WTC11 (cell line): ENCODE measurements around the gene PKDCC. TPM values are rescaled to one million over a fixed set of nuclear protein-coding genes. Genes with fewer than 3 reads are reported as not detected.

Experiments used
- ATAC-seq: fragments of 200-7000 bp; cut with Tn5 transposase; 2 replicates; pipeline ENCODE4 v1.10.0; 2021; ENCODE audit warnings: mild to moderate bottlenecking, moderate library complexity
- CTCF ChIA-PET: fragments of 300-600 bp; sonication (Branson Sonifier 250); formaldehyde crosslinking; loops from one replicate; lab custom pipeline; 2021; ENCODE audit warnings: antibody characterized with exemption; lab: Charles Lee
- POLR2A ChIA-PET: fragments of 350-600 bp; sonication (Branson Sonifier 250); formaldehyde crosslinking; loops from one replicate; lab custom pipeline; 2021; ENCODE audit warnings: antibody characterized with exemption; lab: Charles Lee
- DNase-seq: peaks from one replicate; pipeline ENCODE4 v3.0.0; 2021; ENCODE audit warnings: low spot score
- H3K27ac Mint-ChIP-seq: 2 replicates; pipeline ENCODE4 v1.8.0; 2021; ENCODE audit warnings: mixed read lengths
- H3K27me3 Mint-ChIP-seq: 2 replicates; pipeline ENCODE4 v1.8.0; 2021; ENCODE audit warnings: low read depth, mild to moderate bottlenecking, moderate library complexity, mixed read lengths
- H3K36me3 Mint-ChIP-seq: 2 replicates; pipeline ENCODE4 v1.8.0; 2021; ENCODE audit warnings: mixed read lengths
- H3K4me1 Mint-ChIP-seq: 2 replicates; pipeline ENCODE4 v1.8.0; 2022; ENCODE audit warnings: mixed read lengths
- H3K4me3 Mint-ChIP-seq: 2 replicates; pipeline ENCODE4 v1.8.0; 2021; ENCODE audit warnings: mild to moderate bottlenecking, moderate library complexity, mixed read lengths
- H3K9me3 Mint-ChIP-seq: 2 replicates; pipeline ENCODE4 v1.8.0; 2021; ENCODE audit warnings: mixed read lengths
- ARID4B ChIP-seq: sonication (generic); formaldehyde crosslinking; IDR thresholded peaks from 2 replicates; pipeline ENCODE4 v1.8.0; 2023; ENCODE audit warnings: missing genetic modification reagents, mild to moderate bottlenecking, borderline replicate concordance
- E2F4 ChIP-seq: sonication (generic); formaldehyde crosslinking; IDR thresholded peaks from 2 replicates; pipeline ENCODE4 v1.8.1; 2022; ENCODE audit warnings: low read depth, mild to moderate bottlenecking, moderate library complexity, missing genetic modification reagents, borderline replicate concordance
- ELF4 ChIP-seq: sonication (generic); formaldehyde crosslinking; IDR thresholded peaks from 2 replicates; pipeline ENCODE4 v1.8.1; 2022; ENCODE audit warnings: low read depth, mild to moderate bottlenecking, moderate library complexity, missing genetic modification reagents
- OVOL2 ChIP-seq: fragments of 250-450 bp; sonication (Bioruptor Pico); IDR thresholded peaks from 2 replicates; pipeline ENCODE4 v1.9.0; 2021; ENCODE audit warnings: mild to moderate bottlenecking, borderline replicate concordance
- SMAD3 ChIP-seq: sonication (generic); formaldehyde crosslinking; IDR thresholded peaks from 2 replicates; pipeline ENCODE4 v1.8.0; 2022; ENCODE audit warnings: missing genetic modification reagents, mild to moderate bottlenecking, borderline replicate concordance
- ZBTB21 ChIP-seq: sonication (generic); formaldehyde crosslinking; IDR thresholded peaks from 2 replicates; pipeline ENCODE4 v1.8.1; 2023; ENCODE audit warnings: mild to moderate bottlenecking, missing genetic modification reagents, borderline replicate concordance
- ZNF138 ChIP-seq: sonication (generic); formaldehyde crosslinking; conservative IDR thresholded peaks from 2 replicates; pipeline ENCODE4 v1.8.1; 2022; ENCODE audit warnings: mild to moderate bottlenecking, moderate library complexity, missing genetic modification reagents
- ZNF396 ChIP-seq: fragments of 250-450 bp; sonication (Bioruptor Pico); IDR thresholded peaks from 2 replicates; pipeline ENCODE4 v1.8.0; 2021; ENCODE audit warnings: mild to moderate bottlenecking, moderate library complexity, borderline replicate concordance
- total RNA-seq: library from RNA; stranded (reverse); gene quantifications from 3 replicates; pipeline ENCODE4 v1.2.3, GENCODE V29; 2021
- TF ChIP-seq, protein P1 (sequence below): sonication (generic); formaldehyde crosslinking; IDR thresholded peaks from 2 replicates; pipeline ENCODE4 v1.8.0; 2023; ENCODE audit warnings: mild to moderate bottlenecking, missing genetic modification reagents
- TF ChIP-seq, protein P2 (sequence below): fragments of 250-450 bp; sonication (Bioruptor Pico); IDR thresholded peaks from 2 replicates; pipeline ENCODE4 v1.9.0; 2021; ENCODE audit warnings: mild to moderate bottlenecking
- TF ChIP-seq, protein P3 (sequence below): sonication (generic); formaldehyde crosslinking; IDR thresholded peaks from 2 replicates; pipeline ENCODE4 v1.8.1; 2023; ENCODE audit warnings: mild to moderate bottlenecking, moderate library complexity, missing genetic modification reagents
- TF ChIP-seq, protein P4 (sequence below): sonication (generic); formaldehyde crosslinking; IDR thresholded peaks from 2 replicates; pipeline ENCODE4 v1.8.1; 2023; ENCODE audit warnings: mild to moderate bottlenecking, missing genetic modification reagents, moderate library complexity

Gene PKDCC
- total RNA-seq, 1 experiment from 2014 or later, result 27.3 TPM

DNA sequence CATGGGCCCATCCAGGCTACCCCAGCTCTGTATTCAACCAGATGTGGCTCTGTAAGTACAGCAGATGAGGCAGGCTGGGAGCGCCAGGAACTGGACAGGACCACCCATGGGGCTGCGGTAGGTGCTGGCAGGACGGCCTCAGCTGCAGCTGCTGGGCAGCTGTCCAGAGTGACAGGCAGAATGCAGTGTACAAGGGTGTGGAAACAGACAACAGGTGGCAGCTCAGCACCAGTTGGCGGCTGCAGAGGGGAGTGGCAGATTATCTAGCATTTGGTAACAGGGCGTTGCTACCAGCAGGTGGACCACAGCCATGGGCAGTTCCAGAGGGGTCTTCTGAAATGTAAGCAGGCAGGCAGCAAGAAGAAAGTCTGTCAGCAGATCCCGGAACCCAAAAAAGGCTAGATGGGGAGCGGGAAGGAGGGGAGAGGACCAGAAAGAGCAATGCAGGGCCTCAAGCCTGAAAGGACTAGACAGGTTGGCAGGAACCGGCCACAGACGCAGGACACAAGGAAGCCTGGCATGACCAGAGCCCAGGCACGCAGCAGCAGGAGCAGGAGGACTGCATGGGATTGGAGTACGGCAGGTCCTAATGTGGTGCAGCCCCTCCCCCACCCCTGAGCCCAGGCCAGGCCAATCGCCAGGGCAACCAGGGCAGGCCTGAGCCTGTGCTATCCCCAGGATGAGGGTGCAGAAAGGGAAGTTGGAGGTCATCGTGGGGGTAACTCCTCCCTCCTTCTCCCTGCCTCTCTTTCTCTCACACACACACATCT, 24.7 kb downstream of the PKDCC start:
- CTCF ChIA-PET, result interaction anchor here (0.6 to 3.7 kb wide), 10 partner anchors 10 to 202 kb away, joined by 3 to 18 read pairs (median 4); no protein-coding TSS in a partner anchor
- ATAC-seq (peak; percentile 80), DNase-seq (peak; percentile 34)
- no peaks in the 10 kb centered on the region; the same call in 1 of the 2 replicates for H3K27me3 Mint-ChIP-seq
- H3K4me3 Mint-ChIP-seq, result no peak overlapping the region
- TF ChIP-seq, protein P1, sequence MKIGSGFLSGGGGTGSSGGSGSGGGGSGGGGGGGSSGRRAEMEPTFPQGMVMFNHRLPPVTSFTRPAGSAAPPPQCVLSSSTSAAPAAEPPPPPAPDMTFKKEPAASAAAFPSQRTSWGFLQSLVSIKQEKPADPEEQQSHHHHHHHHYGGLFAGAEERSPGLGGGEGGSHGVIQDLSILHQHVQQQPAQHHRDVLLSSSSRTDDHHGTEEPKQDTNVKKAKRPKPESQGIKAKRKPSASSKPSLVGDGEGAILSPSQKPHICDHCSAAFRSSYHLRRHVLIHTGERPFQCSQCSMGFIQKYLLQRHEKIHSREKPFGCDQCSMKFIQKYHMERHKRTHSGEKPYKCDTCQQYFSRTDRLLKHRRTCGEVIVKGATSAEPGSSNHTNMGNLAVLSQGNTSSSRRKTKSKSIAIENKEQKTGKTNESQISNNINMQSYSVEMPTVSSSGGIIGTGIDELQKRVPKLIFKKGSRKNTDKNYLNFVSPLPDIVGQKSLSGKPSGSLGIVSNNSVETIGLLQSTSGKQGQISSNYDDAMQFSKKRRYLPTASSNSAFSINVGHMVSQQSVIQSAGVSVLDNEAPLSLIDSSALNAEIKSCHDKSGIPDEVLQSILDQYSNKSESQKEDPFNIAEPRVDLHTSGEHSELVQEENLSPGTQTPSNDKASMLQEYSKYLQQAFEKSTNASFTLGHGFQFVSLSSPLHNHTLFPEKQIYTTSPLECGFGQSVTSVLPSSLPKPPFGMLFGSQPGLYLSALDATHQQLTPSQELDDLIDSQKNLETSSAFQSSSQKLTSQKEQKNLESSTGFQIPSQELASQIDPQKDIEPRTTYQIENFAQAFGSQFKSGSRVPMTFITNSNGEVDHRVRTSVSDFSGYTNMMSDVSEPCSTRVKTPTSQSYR (CRISPR knock-in tag), result peak; percentile 7; the same call in 1 of the 2 replicates
- TF ChIP-seq ARID4B (CRISPR knock-in tag), result no peak
- TF ChIP-seq, protein P2, sequence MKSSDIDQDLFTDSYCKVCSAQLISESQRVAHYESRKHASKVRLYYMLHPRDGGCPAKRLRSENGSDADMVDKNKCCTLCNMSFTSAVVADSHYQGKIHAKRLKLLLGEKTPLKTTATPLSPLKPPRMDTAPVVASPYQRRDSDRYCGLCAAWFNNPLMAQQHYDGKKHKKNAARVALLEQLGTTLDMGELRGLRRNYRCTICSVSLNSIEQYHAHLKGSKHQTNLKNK (CRISPR knock-in tag), result no peak
- TF ChIP-seq, all 79 proteins: peak for 1
- no peaks in the 10 kb centered on the region for H3K36me3 Mint-ChIP-seq
- no peak overlapping the region for H3K27ac Mint-ChIP-seq
- peaks cover 19% of the 10 kb centered on the region for H3K4me1 Mint-ChIP-seq
- H3K9me3 Mint-ChIP-seq, result peaks cover 4% of the 10 kb centered on the region; the same call in 1 of the 2 replicates
- POLR2A ChIA-PET, result interaction anchor here (0.6 kb wide), 1 partner anchor 101 kb away, joined by 4 read pairs; no protein-coding TSS in a partner anchor

GRCh38 chr2:42073739-42074503, 26.1 kb downstream of the PKDCC start:
- ChIA-PET POLR2A (no interaction called here), CTCF (interaction anchor here (0.7 to 2.3 kb wide), 9 partner anchors 14 to 232 kb away, joined by 3 to 18 read pairs (median 4); no protein-coding TSS in a partner anchor)
- H3K36me3 Mint-ChIP-seq, result no peaks in the 10 kb centered on the region
- no peak overlapping the region for H3K27ac Mint-ChIP-seq
- peaks cover 14% of the 10 kb centered on the region for H3K4me1 Mint-ChIP-seq
- H3K4me3 Mint-ChIP-seq, result no peak overlapping the region
- TF ChIP-seq OVOL2 (CRISPR knock-in tag) (no peak), ZBTB21 (CRISPR knock-in tag) (no peak), ZNF138 (CRISPR knock-in tag) (no peak), ZNF396 (CRISPR knock-in tag) (no peak), E2F4 (CRISPR knock-in tag) (no peak), SMAD3 (CRISPR knock-in tag) (no peak), ELF4 (CRISPR knock-in tag) (no peak)
- TF ChIP-seq, protein P3, sequence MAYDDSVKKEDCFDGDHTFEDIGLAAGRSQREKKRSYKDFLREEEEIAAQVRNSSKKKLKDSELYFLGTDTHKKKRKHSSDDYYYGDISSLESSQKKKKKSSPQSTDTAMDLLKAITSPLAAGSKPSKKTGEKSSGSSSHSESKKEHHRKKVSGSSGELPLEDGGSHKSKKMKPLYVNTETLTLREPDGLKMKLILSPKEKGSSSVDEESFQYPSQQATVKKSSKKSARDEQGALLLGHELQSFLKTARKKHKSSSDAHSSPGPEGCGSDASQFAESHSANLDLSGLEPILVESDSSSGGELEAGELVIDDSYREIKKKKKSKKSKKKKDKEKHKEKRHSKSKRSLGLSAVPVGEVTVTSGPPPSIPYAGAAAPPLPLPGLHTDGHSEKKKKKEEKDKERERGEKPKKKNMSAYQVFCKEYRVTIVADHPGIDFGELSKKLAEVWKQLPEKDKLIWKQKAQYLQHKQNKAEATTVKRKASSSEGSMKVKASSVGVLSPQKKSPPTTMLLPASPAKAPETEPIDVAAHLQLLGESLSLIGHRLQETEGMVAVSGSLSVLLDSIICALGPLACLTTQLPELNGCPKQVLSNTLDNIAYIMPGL (CRISPR knock-in tag), result no peak
- TF ChIP-seq, protein P4, sequence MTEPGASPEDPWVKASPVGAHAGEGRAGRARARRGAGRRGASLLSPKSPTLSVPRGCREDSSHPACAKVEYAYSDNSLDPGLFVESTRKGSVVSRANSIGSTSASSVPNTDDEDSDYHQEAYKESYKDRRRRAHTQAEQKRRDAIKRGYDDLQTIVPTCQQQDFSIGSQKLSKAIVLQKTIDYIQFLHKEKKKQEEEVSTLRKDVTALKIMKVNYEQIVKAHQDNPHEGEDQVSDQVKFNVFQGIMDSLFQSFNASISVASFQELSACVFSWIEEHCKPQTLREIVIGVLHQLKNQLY (CRISPR knock-in tag), result no peak
- H3K9me3 Mint-ChIP-seq, result peaks cover 4% of the 10 kb centered on the region; the same call in 1 of the 2 replicates
- DNase-seq, result no peak
- H3K27me3 Mint-ChIP-seq, result no peaks in the 10 kb centered on the region; the same call in 1 of the 2 replicates
- no peak for ATAC-seq
